ENCODE results near the gene DOP1A. TPM values are rescaled to one million over a fixed set of nuclear protein-coding genes. Genes with fewer than 3 reads are reported as not detected.

DOP1A gene
- total and polyA plus RNA-seq, 2 of the 13 experiments (the other 11 are each of a cell fraction or from before 2014, with no cell fraction given): 5.2 to 16.7 TPM

GRCh38 chr6:83124553-83124952, 57.1 kb downstream of the DOP1A start:
- no peak for ATAC-seq
- H3K9ac ChIP-seq (ENCODE audit: insufficient read depth, low read depth, low read length): no peak overlapping the region
- ChIA-PET CTCF (ENCODE audit: low intra/inter-chr PET ratio, low total read pairs) (no interaction called here), POLR2A (no interaction called here)
- H3K27ac ChIP-seq (ENCODE audit: extremely low read length, insufficient read depth, low read length): no peak overlapping the region
- no peaks in the 10 kb centered on the region for H3K4me1 ChIP-seq (ENCODE audit: insufficient read depth, low read length)
- WGBS (ENCODE audit: low lambda C conversion rate): 91% methylated on average over 3 of the region's 3 CpGs
- no peaks in the 10 kb centered on the region for H4K20me1 ChIP-seq (ENCODE audit: insufficient read depth, low read length)
- H2AFZ ChIP-seq (ENCODE audit: low read length): no peak overlapping the region
- no peaks in the 10 kb centered on the region for H3K9me3 ChIP-seq (ENCODE audit: low read length)
- H3K4me2 ChIP-seq (ENCODE audit: low read depth, low read length): no peak overlapping the region
- TF ChIP-seq MAFF (IDR thresholded peaks at IDR 0.05; ENCODE audit: low read depth, low read length) (peak; percentile 39; the same call in 1 of the 2 replicates), MAFK (conservative IDR thresholded peaks at IDR 0.05 in 1 of 2, IDR thresholded peaks at IDR 0.05 in 1 of 2; ENCODE audit: low read length in 2 of 2) (peak in 1 of 2 experiments; percentile 47; a peak in 2 of 4 replicates), MIXL1 (CRISPR knock-in tag; IDR thresholded peaks at IDR 0.05) (no peak), AHR (CRISPR knock-in tag; IDR thresholded peaks at IDR 0.05) (no peak), ZNF441 (CRISPR knock-in tag; IDR thresholded peaks at IDR 0.05; ENCODE audit: borderline replicate concordance) (no peak)
- H3K4me3 ChIP-seq (replicated peaks in 1 of 3; ENCODE audit: insufficient read depth in 1 of 3, low read depth in 2 of 3, low read length in 3 of 3): no peak overlapping the region
- FAIRE-seq: no peak
- in situ Hi-C loops (cut with HindIII; ENCODE audit: extremely low pct_ligation_motif_present, low pct_unique_long_range_greater_than_20kb) (no loop called here), intact Hi-C loops (cut with micrococcal nuclease; ENCODE audit: unreplicated experiment) (no loop called here)
- H3K36me3 ChIP-seq (replicated peaks in 1 of 2; ENCODE audit: control insufficient read depth in 1 of 2, insufficient read depth in 2 of 2, low read length in 2 of 2): peaks cover 3 to 22% of the 10 kb centered on the region in 2 experiments; a peak in 4 of 5 replicates
- H3K27me3 ChIP-seq (ENCODE audit: control insufficient read depth in 1 of 2, insufficient read depth in 2 of 2, low read length in 2 of 2): no peaks in the 10 kb centered on the region
- no peak for DNase-seq (ENCODE audit: low spot score)
- BruUV-seq (replicated peaks): no TSS peak
- no peaks in the 10 kb centered on the region for H3K79me2 ChIP-seq (ENCODE audit: insufficient read depth, low read length)

- Histone ChIP-seq H2AFZ (ENCODE audit: low read length) (no peak overlapping the region), H3K27me3 (ENCODE audit: control insufficient read depth in 1 of 2, insufficient read depth in 2 of 2, low read length in 2 of 2) (no peaks in the 10 kb centered on the region), H3K4me2 (ENCODE audit: low read depth, low read length) (no peak overlapping the region), H3K9ac (ENCODE audit: insufficient read depth, low read depth, low read length) (no peak overlapping the region), H3K9me3 (ENCODE audit: low read length) (no peaks in the 10 kb centered on the region), H3K27ac (ENCODE audit: extremely low read length, insufficient read depth, low read length) (no peak overlapping the region), H3K79me2 (ENCODE audit: insufficient read depth, low read length) (no peaks in the 10 kb centered on the region), H3K4me1 (ENCODE audit: insufficient read depth, low read length) (no peaks in the 10 kb centered on the region), H3K4me3 (replicated peaks in 1 of 3; ENCODE audit: insufficient read depth in 1 of 3, low read depth in 2 of 3, low read length in 3 of 3) (no peak overlapping the region), H3K36me3 (replicated peaks in 1 of 2; ENCODE audit: control insufficient read depth in 1 of 2, insufficient read depth in 2 of 2, low read length in 2 of 2) (peaks cover 5 to 25% of the 10 kb centered on the region in 2 experiments), H4K20me1 (ENCODE audit: insufficient read depth, low read length) (no peaks in the 10 kb centered on the region)
- DNase-seq (ENCODE audit: low spot score) (no peak), ATAC-seq (no peak), FAIRE-seq (no peak)
- ChIA-PET CTCF (ENCODE audit: low intra/inter-chr PET ratio, low total read pairs) (no interaction called here), POLR2A (no interaction called here)
- intact Hi-C loops (cut with micrococcal nuclease; ENCODE audit: unreplicated experiment): no loop called here
- no TSS peak for BruUV-seq (replicated peaks)
- in situ Hi-C loops (cut with HindIII; ENCODE audit: extremely low pct_ligation_motif_present, low pct_unique_long_range_greater_than_20kb): no loop called here
- TF ChIP-seq ATF1 (CRISPR knock-in tag; IDR thresholded peaks at IDR 0.05) (no peak), SP1 (IDR thresholded peaks at IDR 0.05) (no peak), SP1 (CRISPR knock-in tag; IDR thresholded peaks at IDR 0.05) (no peak), GLMP (CRISPR knock-in tag; IDR thresholded peaks at IDR 0.05; ENCODE audit: borderline replicate concordance) (no peak), SMAD3 (CRISPR knock-in tag; IDR thresholded peaks at IDR 0.05) (no peak), ZNF564 (CRISPR knock-in tag; IDR thresholded peaks at IDR 0.05) (no peak), GFI1 (CRISPR knock-in tag; IDR thresholded peaks at IDR 0.05; ENCODE audit: borderline replicate concordance) (no peak), ZSCAN9 (CRISPR knock-in tag; IDR thresholded peaks at IDR 0.05; ENCODE audit: borderline replicate concordance) (no peak), ZNF780A (CRISPR knock-in tag; IDR thresholded peaks at IDR 0.05) (no peak), BATF2 (CRISPR knock-in tag; IDR thresholded peaks at IDR 0.05) (no peak), HOXA9 (CRISPR knock-in tag; IDR thresholded peaks at IDR 0.05; ENCODE audit: borderline replicate concordance) (no peak), ZNF501 (CRISPR knock-in tag; IDR thresholded peaks at IDR 0.05) (no peak), ZSCAN12 (CRISPR knock-in tag; IDR thresholded peaks at IDR 0.05) (no peak)
- TF ChIP-seq, protein P1, sequence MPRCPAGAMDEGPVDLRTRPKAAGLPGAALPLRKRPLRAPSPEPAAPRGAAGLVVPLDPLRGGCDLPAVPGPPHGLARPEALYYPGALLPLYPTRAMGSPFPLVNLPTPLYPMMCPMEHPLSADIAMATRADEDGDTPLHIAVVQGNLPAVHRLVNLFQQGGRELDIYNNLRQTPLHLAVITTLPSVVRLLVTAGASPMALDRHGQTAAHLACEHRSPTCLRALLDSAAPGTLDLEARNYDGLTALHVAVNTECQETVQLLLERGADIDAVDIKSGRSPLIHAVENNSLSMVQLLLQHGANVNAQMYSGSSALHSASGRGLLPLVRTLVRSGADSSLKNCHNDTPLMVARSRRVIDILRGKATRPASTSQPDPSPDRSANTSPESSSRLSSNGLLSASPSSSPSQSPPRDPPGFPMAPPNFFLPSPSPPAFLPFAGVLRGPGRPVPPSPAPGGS (CRISPR knock-in tag; IDR thresholded peaks at IDR 0.05): no peak
Measured at GRCh38 chr6:83125425-83125824, 58.0 kb downstream of the DOP1A start.
